Prostate gland (tissue), 2 donors: ENCODE data around the gene ZNF319. TPM values are rescaled to one million over a fixed set of nuclear protein-coding genes. Genes with fewer than 3 reads are reported as not detected.

Experiments used
- DNase-seq: peaks from one replicate; pipeline ENCODE4 v3.0.0-alpha.2; 2019; ENCODE audit warnings: low spot score
- H3K27ac ChIP-seq, 2 donors: fragments of 200-600 bp; sonication (generic); 2 replicates each; pipeline ENCODE4 v1.5.1; 2017 to 2019
- H3K27me3 ChIP-seq: fragments of 200-600 bp; sonication (generic); replicated peaks from 2 replicates; pipeline ENCODE4 v1.5.1; 2019; ENCODE audit not compliant: insufficient read depth
- H3K36me3 ChIP-seq, 2 donors: fragments of 200-600 bp; sonication (generic); 1 replicate in 1 of 2; 2 replicates in 1 of 2; pipeline versions ENCODE4 v1.5.1 to v1.8.1; 2017 to 2019
- H3K4me1 ChIP-seq: fragments of 200-600 bp; sonication (generic); replicated peaks from 2 replicates; pipeline ENCODE4 v1.5.1; 2019
- H3K4me3 ChIP-seq, 2 donors: fragments of 200-600 bp; sonication (generic); 2 replicates each; pipeline ENCODE4 v1.5.1; 2017 to 2019
- H3K9me3 ChIP-seq: fragments of 200-600 bp; sonication (generic); 2 replicates; pipeline ENCODE4 v1.5.1; 2017
- CTCF ChIP-seq, 4 experiments: fragments of 200-600 bp in 2 of 4; fragments of 450-650 bp in 2 of 4; sonication (generic) in 2 of 4; IDR thresholded peaks; 1 replicate in 3 of 4; 2 replicates in 1 of 4; pipeline ENCODE4 v1.5.1; 2016 to 2019; ENCODE audit warnings: antibody characterized with exemption in 4 of 4, mild to moderate bottlenecking in 2 of 4, moderate library complexity in 2 of 4
- POLR2A ChIP-seq: fragments of 450-650 bp; IDR thresholded peaks from one replicate; pipeline ENCODE4 v1.6.1; 2016; ENCODE audit warnings: antibody characterized with exemption, mild to moderate bottlenecking
- POLR2AphosphoS5 ChIP-seq: sonication (generic); formaldehyde crosslinking; IDR thresholded peaks from one replicate; pipeline ENCODE4 v1.6.1; 2017; ENCODE audit warnings: antibody characterized with exemption
- WGBS: methylation state at CpG from one replicate; pipeline ENCODE4 v1.1.5; 2018; 5-methylcytosine and 5-hydroxymethylcytosine counted together
- intact Hi-C: fragments of 100-400 bp; cut with DNase I; formaldehyde crosslinking; loops from one replicate; pipeline ENCODE4 v1.14.2; 2022
- total RNA-seq, 2 donors: library from RNA; depleted of rRNA; stranded (reverse); fragments of >200 nt; gene quantifications; one replicate each; pipeline ENCODE4 v1.1.0, GENCODE V29; 2016

ZNF319 gene
- total RNA-seq, 2 donors from 2014 or later, result 7.6 to 12.9 TPM

GRCh38 chr16:58035356-58036170 is 35.1 kb upstream of the ZNF319 start:
- 90% methylated on average over 14 of the region's 14 CpGs for WGBS
- Histone ChIP-seq H3K9me3 (no peaks in the 10 kb centered on the region), H3K27ac (no peak overlapping the region), H3K27me3 (no peaks in the 10 kb centered on the region), H3K4me3 (no peak overlapping the region), H3K4me1 (no peaks in the 10 kb centered on the region), H3K36me3 (no peaks in the 10 kb centered on the region)
- no peak for DNase-seq
- TF ChIP-seq CTCF (IDR thresholded peaks at IDR 0.05) (no peak), POLR2A (no peak)
- intact Hi-C loops, result no loop called here

GRCh38 chr16:58034774-58035173 is 34.3 kb upstream of the ZNF319 start:
- H3K27me3 ChIP-seq, result no peaks in the 10 kb centered on the region
- H3K9me3 ChIP-seq, result no peaks in the 10 kb centered on the region
- DNase-seq, result no peak
- WGBS, result 88% methylated on average over 11 of the region's 11 CpGs
- H3K4me3 ChIP-seq, result no peak overlapping the region
- H3K36me3 ChIP-seq, result no peaks in the 10 kb centered on the region
- H3K4me1 ChIP-seq, result no peaks in the 10 kb centered on the region
- no peak overlapping the region for H3K27ac ChIP-seq
- TF ChIP-seq CTCF (IDR thresholded peaks at IDR 0.05) (no peak), POLR2AphosphoS5 (no peak), POLR2A (no peak)
- intact Hi-C loops, result no loop called here

GRCh38 chr16:58034128-58034685 is 33.7 kb upstream of the ZNF319 start:
- DNase-seq, result no peak
- H3K4me1 ChIP-seq, result no peaks in the 10 kb centered on the region
- no peaks in the 10 kb centered on the region for H3K27me3 ChIP-seq
- WGBS, result 93% methylated on average over 14 of the region's 14 CpGs
- no peaks in the 10 kb centered on the region for H3K36me3 ChIP-seq
- no peak overlapping the region for H3K27ac ChIP-seq
- no peaks in the 10 kb centered on the region for H3K9me3 ChIP-seq
- TF ChIP-seq CTCF (IDR thresholded peaks at IDR 0.05), result no peak
- intact Hi-C loops, result no loop called here
- no peak overlapping the region for H3K4me3 ChIP-seq

GRCh38 chr16:58032710-58033293 is 32.3 kb upstream of the ZNF319 start:
- no peaks in the 10 kb centered on the region for H3K36me3 ChIP-seq
- no peak overlapping the region for H3K27ac ChIP-seq
- intact Hi-C loops, result no loop called here
- TF ChIP-seq POLR2AphosphoS5 (no peak), POLR2A (no peak), CTCF (IDR thresholded peaks at IDR 0.05) (no peak)
- DNase-seq, result no peak
- H3K9me3 ChIP-seq, result no peaks in the 10 kb centered on the region
- H3K27me3 ChIP-seq, result no peaks in the 10 kb centered on the region
- 37% methylated on average over 15 of the region's 15 CpGs for WGBS
- H3K4me1 ChIP-seq, result no peaks in the 10 kb centered on the region
- no peak overlapping the region for H3K4me3 ChIP-seq
